ENCODE data around the gene CFLAR. TPM values are rescaled to one million over a fixed set of nuclear protein-coding genes. Genes with fewer than 3 reads are reported as not detected.

Gene CFLAR
- total and polyA plus RNA-seq, 9 of the 15 experiments (the other 6 are each of a cell fraction or from before 2014, with no cell fraction given), result 27.5 to 102 (median 54.0) TPM

GRCh38 chr2:201130524-201131186 is 14.7 kb downstream of the CFLAR start (continued):
- TF ChIP-seq, protein P1, sequence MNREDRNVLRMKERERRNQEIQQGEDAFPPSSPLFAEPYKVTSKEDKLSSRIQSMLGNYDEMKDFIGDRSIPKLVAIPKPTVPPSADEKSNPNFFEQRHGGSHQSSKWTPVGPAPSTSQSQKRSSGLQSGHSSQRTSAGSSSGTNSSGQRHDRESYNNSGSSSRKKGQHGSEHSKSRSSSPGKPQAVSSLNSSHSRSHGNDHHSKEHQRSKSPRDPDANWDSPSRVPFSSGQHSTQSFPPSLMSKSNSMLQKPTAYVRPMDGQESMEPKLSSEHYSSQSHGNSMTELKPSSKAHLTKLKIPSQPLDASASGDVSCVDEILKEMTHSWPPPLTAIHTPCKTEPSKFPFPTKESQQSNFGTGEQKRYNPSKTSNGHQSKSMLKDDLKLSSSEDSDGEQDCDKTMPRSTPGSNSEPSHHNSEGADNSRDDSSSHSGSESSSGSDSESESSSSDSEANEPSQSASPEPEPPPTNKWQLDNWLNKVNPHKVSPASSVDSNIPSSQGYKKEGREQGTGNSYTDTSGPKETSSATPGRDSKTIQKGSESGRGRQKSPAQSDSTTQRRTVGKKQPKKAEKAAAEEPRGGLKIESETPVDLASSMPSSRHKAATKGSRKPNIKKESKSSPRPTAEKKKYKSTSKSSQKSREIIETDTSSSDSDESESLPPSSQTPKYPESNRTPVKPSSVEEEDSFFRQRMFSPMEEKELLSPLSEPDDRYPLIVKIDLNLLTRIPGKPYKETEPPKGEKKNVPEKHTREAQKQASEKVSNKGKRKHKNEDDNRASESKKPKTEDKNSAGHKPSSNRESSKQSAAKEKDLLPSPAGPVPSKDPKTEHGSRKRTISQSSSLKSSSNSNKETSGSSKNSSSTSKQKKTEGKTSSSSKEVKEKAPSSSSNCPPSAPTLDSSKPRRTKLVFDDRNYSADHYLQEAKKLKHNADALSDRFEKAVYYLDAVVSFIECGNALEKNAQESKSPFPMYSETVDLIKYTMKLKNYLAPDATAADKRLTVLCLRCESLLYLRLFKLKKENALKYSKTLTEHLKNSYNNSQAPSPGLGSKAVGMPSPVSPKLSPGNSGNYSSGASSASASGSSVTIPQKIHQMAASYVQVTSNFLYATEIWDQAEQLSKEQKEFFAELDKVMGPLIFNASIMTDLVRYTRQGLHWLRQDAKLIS (CRISPR knock-in tag; IDR thresholded peaks at IDR 0.05), result 0 out of 2 replicates have a peak, but pooled peaks have one; percentile 2
- TF ChIP-seq ATF7 (IDR thresholded peaks at IDR 0.05) (peak; percentile 14; the same call in 1 of the 2 replicates), TBP (optimal IDR thresholded peaks at IDR 0.05; ENCODE audit: low read depth, low read length) (no peak), NFXL1 (CRISPR knock-in tag; IDR thresholded peaks at IDR 0.05) (no peak), RFX5 (IDR thresholded peaks at IDR 0.05; ENCODE audit: low read depth, low read length) (no peak), ZNF407 (IDR thresholded peaks at IDR 0.05; ENCODE audit: low read depth) (no peak), SMAD4 (CRISPR knock-in tag; conservative IDR thresholded peaks at IDR 0.05) (no peak), ZNF717 (CRISPR knock-in tag; IDR thresholded peaks at IDR 0.05) (no peak), MAFK (IDR thresholded peaks at IDR 0.05; ENCODE audit: low read length) (no peak), FOXO4 (CRISPR knock-in tag; IDR thresholded peaks at IDR 0.05) (no peak)
- TF ChIP-seq, protein P2, sequence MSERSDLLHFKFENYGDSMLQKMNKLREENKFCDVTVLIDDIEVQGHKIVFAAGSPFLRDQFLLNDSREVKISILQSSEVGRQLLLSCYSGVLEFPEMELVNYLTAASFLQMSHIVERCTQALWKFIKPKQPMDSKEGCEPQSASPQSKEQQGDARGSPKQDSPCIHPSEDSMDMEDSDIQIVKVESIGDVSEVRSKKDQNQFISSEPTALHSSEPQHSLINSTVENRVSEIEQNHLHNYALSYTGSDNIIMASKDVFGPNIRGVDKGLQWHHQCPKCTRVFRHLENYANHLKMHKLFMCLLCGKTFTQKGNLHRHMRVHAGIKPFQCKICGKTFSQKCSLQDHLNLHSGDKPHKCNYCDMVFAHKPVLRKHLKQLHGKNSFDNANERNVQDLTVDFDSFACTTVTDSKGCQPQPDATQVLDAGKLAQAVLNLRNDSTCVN (CRISPR knock-in tag; IDR thresholded peaks at IDR 0.05), result no peak
- TF ChIP-seq, protein P3, sequence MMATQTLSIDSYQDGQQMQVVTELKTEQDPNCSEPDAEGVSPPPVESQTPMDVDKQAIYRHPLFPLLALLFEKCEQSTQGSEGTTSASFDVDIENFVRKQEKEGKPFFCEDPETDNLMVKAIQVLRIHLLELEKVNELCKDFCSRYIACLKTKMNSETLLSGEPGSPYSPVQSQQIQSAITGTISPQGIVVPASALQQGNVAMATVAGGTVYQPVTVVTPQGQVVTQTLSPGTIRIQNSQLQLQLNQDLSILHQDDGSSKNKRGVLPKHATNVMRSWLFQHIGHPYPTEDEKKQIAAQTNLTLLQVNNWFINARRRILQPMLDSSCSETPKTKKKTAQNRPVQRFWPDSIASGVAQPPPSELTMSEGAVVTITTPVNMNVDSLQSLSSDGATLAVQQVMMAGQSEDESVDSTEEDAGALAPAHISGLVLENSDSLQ (IDR thresholded peaks at IDR 0.05), result peak; percentile 58; the same call in 1 of the 2 replicates

All from K562 (cell line).